H1 (cell line): Measurements from ENCODE around the gene SYTL1. TPM values are rescaled to one million over a fixed set of nuclear protein-coding genes. Genes with fewer than 3 reads are reported as not detected.

Experiments used
- CTCF ChIA-PET: fragments of 300-600 bp; sonication (Branson Sonifier 250); formaldehyde crosslinking; loops from one replicate; lab custom pipeline; 2021; ENCODE audit not compliant: partially characterized antibody; lab: Charles Lee
- POLR2A ChIA-PET: fragments of 300-600 bp; sonication (Branson Sonifier 250); formaldehyde crosslinking; loops from one replicate; lab custom pipeline; 2021; ENCODE audit warnings: inconsistent platforms; ENCODE audit not compliant: partially characterized antibody; lab: Charles Lee
- DNase-seq, 2 experiments: peaks; one replicate each; pipeline versions ENCODE4 v3.0.0 to v3.0.0-alpha.2; 2010 to 2022; ENCODE audit warnings: low spot score in 2 of 2, low read depth in 1 of 2, mixed read lengths in 1 of 2
- FAIRE-seq: peaks from 2 replicates; lab custom pipeline; 2011; peaks lifted over from hg19 to GRCh38; lab: Jason Lieb, UNC
- H2AFZ ChIP-seq: 2 replicates; pipeline ENCODE4 v1.8.1; 2012; ENCODE audit warnings: low read length, inconsistent platforms
- H2AK5ac ChIP-seq: 2 replicates; pipeline ENCODE4 v1.6.1; 2013; ENCODE audit warnings: low read depth, low read length
- H2BK120ac ChIP-seq: replicated peaks from 2 replicates; pipeline ENCODE3; 2013; ENCODE audit warnings: low read depth, low read length, inconsistent platforms
- H2BK12ac ChIP-seq: 2 replicates; pipeline ENCODE4 v1.6.1; 2013; ENCODE audit warnings: low read depth, low read length
- H2BK15ac ChIP-seq: 2 replicates; pipeline ENCODE4 v1.6.1; 2013; ENCODE audit warnings: low read length
- H2BK20ac ChIP-seq: 2 replicates; pipeline ENCODE4 v1.6.1; 2013; ENCODE audit warnings: low read length
- H2BK5ac ChIP-seq: 2 replicates; pipeline ENCODE4 v1.6.1; 2013; ENCODE audit warnings: low read depth, low read length
- H3K14ac ChIP-seq: 2 replicates; pipeline ENCODE4 v1.6.1; 2013; ENCODE audit warnings: inconsistent platforms; ENCODE audit not compliant: insufficient read length
- H3K18ac ChIP-seq: 2 replicates; pipeline ENCODE4 v1.6.1; 2013; ENCODE audit warnings: low read length; ENCODE audit errors: extremely low read depth
- H3K23ac ChIP-seq: 2 replicates; pipeline ENCODE4 v1.6.1; 2013; ENCODE audit warnings: inconsistent platforms; ENCODE audit not compliant: insufficient read length
- H3K23me2 ChIP-seq: 2 replicates; pipeline ENCODE4 v1.6.1; 2013; ENCODE audit warnings: low read depth, low read length
- H3K27ac ChIP-seq: 2 replicates; pipeline ENCODE4 v1.6.1; 2011; ENCODE audit warnings: low read depth, low read length, inconsistent platforms
- H3K27me3 ChIP-seq, 4 experiments: replicated peaks in 1 of 4; 1 replicate in 1 of 4; 2 replicates in 3 of 4; pipeline versions ENCODE4 v1.6.1 to v1.8.1; 2011 to 2013; ENCODE audit warnings: low read length in 3 of 4, mild to moderate bottlenecking in 3 of 4, inconsistent platforms in 2 of 4, mixed read lengths in 2 of 4, moderate library complexity in 1 of 4; ENCODE audit not compliant: control insufficient read depth in 3 of 4, insufficient read depth in 3 of 4; ENCODE audit errors: extremely low read depth in 1 of 4
- H3K36me3 ChIP-seq, 4 experiments: 2 replicates each; pipeline versions ENCODE4 v1.6.1 to v1.8.1; 2011 to 2013; ENCODE audit warnings: mild to moderate bottlenecking in 4 of 4, low read length in 3 of 4, moderate library complexity in 2 of 4, control low read depth in 1 of 4, inconsistent platforms in 1 of 4; ENCODE audit not compliant: insufficient read depth in 4 of 4, control insufficient read depth in 2 of 4
- H3K4ac ChIP-seq: replicated peaks from 2 replicates; pipeline ENCODE3; 2013; ENCODE audit warnings: low read length, low read depth, mixed read lengths, inconsistent platforms; ENCODE audit not compliant: insufficient read length
- H3K4me1 ChIP-seq, 4 experiments: replicated peaks in 1 of 4; 1 replicate in 1 of 4; 2 replicates in 3 of 4; pipeline versions ENCODE4 v1.6.1 to v1.8.1; 2011 to 2013; ENCODE audit warnings: low read length in 3 of 4, inconsistent platforms in 2 of 4, mixed read lengths in 1 of 4; ENCODE audit not compliant: insufficient read depth in 4 of 4, control insufficient read depth in 3 of 4
- H3K4me2 ChIP-seq, 2 experiments: 2 replicates each; pipeline versions ENCODE4 v1.6.1 to v1.8.1; 2011 to 2013; ENCODE audit warnings: low read depth in 2 of 2, low read length in 2 of 2, control low read depth in 1 of 2, inconsistent platforms in 1 of 2, mild to moderate bottlenecking in 1 of 2; ENCODE audit not compliant: insufficient read depth in 1 of 2
- H3K4me3 ChIP-seq, 4 experiments: fragments of 200-600, 300-600 bp in 1 of 4; sonication (generic), shearing (Covaris generic), sonication (Bioruptor Twin) in 1 of 4; 2 replicates each; pipeline versions ENCODE4 v1.5.1 to v1.8.1; 2011 to 2016; ENCODE audit warnings: low read length in 4 of 4, low read depth in 3 of 4, control low read depth in 2 of 4, inconsistent platforms in 2 of 4, mild to moderate bottlenecking in 2 of 4, mixed read lengths in 1 of 4, moderate library complexity in 1 of 4; ENCODE audit not compliant: insufficient read depth in 2 of 4; ENCODE audit errors: extremely low read depth in 1 of 4
- H3K56ac ChIP-seq: replicated peaks from 2 replicates; pipeline ENCODE3; 2013; ENCODE audit warnings: low read depth, mild to moderate bottlenecking, mixed read lengths, low read length, inconsistent platforms; ENCODE audit not compliant: insufficient read length
- H3K79me1 ChIP-seq: 2 replicates; pipeline ENCODE4 v1.6.1; 2013; ENCODE audit warnings: low read depth, low read length, control low read depth
- H3K79me2 ChIP-seq, 2 experiments: 2 replicates each; pipeline versions ENCODE4 v1.6.1 to v1.8.1; 2012 to 2013; ENCODE audit warnings: low read length in 2 of 2, mild to moderate bottlenecking in 2 of 2, inconsistent platforms in 1 of 2; ENCODE audit not compliant: insufficient read depth in 2 of 2, control insufficient read depth in 1 of 2
- H3K9ac ChIP-seq, 4 experiments: replicated peaks in 1 of 4; 1 replicate in 1 of 4; 2 replicates in 3 of 4; pipeline versions ENCODE4 v1.6.1 to v1.8.1; 2011 to 2013; ENCODE audit warnings: low read depth in 3 of 4, low read length in 3 of 4, control low read depth in 2 of 4, mild to moderate bottlenecking in 2 of 4, moderate library complexity in 2 of 4, inconsistent platforms in 1 of 4; ENCODE audit errors: extremely low read depth in 1 of 4
- H3K9me3 ChIP-seq, 2 experiments: 2 replicates each; pipeline versions ENCODE4 v1.6.1 to v1.8.1; 2012 to 2013; ENCODE audit warnings: mild to moderate bottlenecking in 2 of 2, moderate library complexity in 2 of 2, control low read depth in 1 of 2, inconsistent platforms in 1 of 2, low read depth in 1 of 2, low read length in 1 of 2, mixed read lengths in 1 of 2; ENCODE audit not compliant: insufficient read depth in 2 of 2
- H4K20me1 ChIP-seq, 2 experiments: replicated peaks in 1 of 2; 2 replicates each; pipeline versions ENCODE3 to v1.8.1; 2011 to 2013; ENCODE audit warnings: inconsistent platforms in 2 of 2, low read length in 2 of 2, mild to moderate bottlenecking in 1 of 2; ENCODE audit not compliant: insufficient read depth in 2 of 2, control insufficient read depth in 1 of 2
- H4K5ac ChIP-seq: 2 replicates; pipeline ENCODE4 v1.6.1; 2013; ENCODE audit warnings: low read length, low read depth, mixed read lengths, inconsistent platforms; ENCODE audit not compliant: insufficient read length
- H4K8ac ChIP-seq: 2 replicates; pipeline ENCODE4 v1.8.0; 2013; ENCODE audit warnings: mild to moderate bottlenecking, moderate library complexity, low read length, inconsistent platforms; ENCODE audit not compliant: insufficient read depth; ENCODE audit errors: extremely low read depth
- H4K91ac ChIP-seq: replicated peaks from 2 replicates; pipeline ENCODE3; 2013; ENCODE audit warnings: low read length, mixed read lengths, inconsistent platforms; ENCODE audit not compliant: insufficient read length
- WGBS, 2 experiments: shearing (Covaris generic) in 1 of 2; methylation state at CpG; one replicate each; pipeline versions ENCODE4 v1.1.6 to v1.1.7; 2013 to 2015; ENCODE audit warnings: low lambda C conversion rate in 2 of 2, mixed read lengths in 2 of 2, inconsistent platforms in 1 of 2, low coverage in 1 of 2, missing lambda C conversion rate in 1 of 2; ENCODE audit not compliant: insufficient replicate concordance in 2 of 2, insufficient coverage in 1 of 2, insufficient read length in 1 of 2; ENCODE audit errors: extremely low coverage in 1 of 2, missing lambda C conversion rate in 1 of 2; 5-methylcytosine and 5-hydroxymethylcytosine counted together
- polyA plus RNA-seq, 7 experiments: library from polyadenylated mRNA; depleted of rRNA in 3 of 7; stranded (reverse) in 5 of 7; unstranded in 2 of 7; fragments of >200 nt in 5 of 7; fragments of 200-250 nt in 2 of 7; gene quantifications; 1 replicate in 5 of 7; 2 replicates in 1 of 7; 4 replicates in 1 of 7; pipeline versions ENCODE4 v1.2.1 to v1.2.3, GENCODE V29; 2011 to 2013; ENCODE audit warnings: missing spikeins in 2 of 7, mixed read lengths in 2 of 7
- total RNA-seq: library from RNA; stranded (reverse); fragmentation: NEBNext Ultra II Directional; extraction: Animal tissue kit (Norgen Biotek cat#: 25700); gene quantifications from 2 replicates; pipeline ENCODE4 v1.2.1, GENCODE V29; 2021

Gene SYTL1
- total and polyA plus RNA-seq, 2 of the 8 experiments (the other 6 are each of a cell fraction or from before 2014, with no cell fraction given), result 6.4 to 19.5 TPM

DNA sequence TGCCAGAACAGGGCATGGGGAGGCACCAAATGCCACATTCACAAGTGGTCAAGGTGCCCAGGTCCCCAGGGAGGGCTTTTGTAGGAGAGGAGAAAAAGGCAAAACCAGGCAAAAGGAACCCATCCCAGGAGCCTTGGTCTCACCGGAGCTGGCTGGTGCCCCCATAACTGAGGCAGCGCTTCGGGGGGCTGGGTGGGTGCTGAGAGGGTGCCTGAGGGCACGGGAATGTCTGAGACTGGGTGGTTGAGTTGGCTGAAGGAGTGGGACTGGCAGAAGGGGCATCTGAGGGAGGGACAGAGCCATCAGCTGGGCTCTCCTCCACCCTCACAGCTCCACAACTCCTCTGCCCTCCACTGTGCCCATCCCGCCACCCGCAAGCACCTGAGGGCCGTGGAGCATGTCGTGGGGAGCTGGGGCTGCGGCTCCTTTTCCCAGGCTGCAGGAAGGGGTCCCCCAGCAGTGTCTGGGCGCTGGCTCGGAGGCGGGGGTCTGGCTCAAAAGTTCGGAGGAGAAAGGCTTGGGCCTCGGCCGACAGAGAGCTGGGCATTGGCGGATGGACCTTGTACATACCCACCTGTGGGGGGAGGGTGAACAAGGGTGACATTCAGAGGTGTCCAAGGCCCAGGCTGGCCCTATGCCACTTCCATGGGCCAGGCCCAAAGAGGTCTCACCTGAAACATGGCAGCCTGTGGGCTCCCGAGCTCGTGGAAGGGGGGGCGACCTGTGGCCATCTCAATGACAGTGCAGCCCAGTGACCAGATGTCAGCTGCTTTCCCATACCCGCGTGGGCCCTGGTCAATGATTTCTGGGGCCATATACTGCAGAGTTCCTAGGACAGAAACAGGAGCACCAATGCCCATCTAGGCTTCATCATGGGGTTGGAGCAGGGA, 16.5 kb downstream of the SYTL1 start:
- Histone ChIP-seq H2AK5ac (0 out of 2 replicates have a peak overlapping the region, but pooled peaks have one; percentile 46), H3K79me2 (no peaks in the 10 kb centered on the region), H2BK12ac (no peak overlapping the region), H3K4ac (no peak overlapping the region), H3K23me2 (peaks cover 14% of the 10 kb centered on the region), H4K8ac (no peak overlapping the region), H3K27ac (no peak overlapping the region), H3K23ac (no peak overlapping the region), H3K9me3 (no peaks in the 10 kb centered on the region), H2BK120ac (no peak overlapping the region), H4K20me1 (peaks cover 0 to 10% of the 10 kb centered on the region in 2 experiments), H3K4me3 (no peak overlapping the region), H2AFZ (no peak overlapping the region), H3K18ac (no peak overlapping the region), H3K4me1 (peaks cover 0 to 14% (median 7%) of the 10 kb centered on the region in 4 experiments; a peak in 6 of 7 replicates), H3K27me3 (peaks cover 12 to 47% (median 36%) of the 10 kb centered on the region in 4 experiments), H4K5ac (no peak overlapping the region), H3K4me2 (0 out of 4 replicates have a peak overlapping the region, but pooled peaks of 1 of the 2 experiments have one; percentile 43), H3K14ac (no peak overlapping the region), H4K91ac (no peak overlapping the region), H3K9ac (no peak overlapping the region), H2BK5ac (no peak overlapping the region), H3K56ac (no peak overlapping the region), H2BK20ac (no peak overlapping the region), H3K79me1 (no peaks in the 10 kb centered on the region), H2BK15ac (no peak overlapping the region), H3K36me3 (no peaks in the 10 kb centered on the region)
- ChIA-PET CTCF (interaction anchor here (0.5 to 28.8 kb wide), 31 partner anchors 9 to 310 kb away, joined by 3 to 625 read pairs (median 7); partner anchors contain the start of genes CD164L2, FCN3, GPR3 and MAP3K6), POLR2A (interaction anchor here (0.8 to 10.9 kb wide), 13 partner anchors 4 to 61 kb away, joined by 3 to 101 read pairs (median 5); partner anchors contain the start of gene MAP3K6)
- 90% methylated on average over 19 of the region's 21 CpGs; no CpG with 5 or more reads in 1 of the 2 experiments for WGBS, 2 experiments
- DNase-seq (no peak), FAIRE-seq (no peak)
